HepG2 (cell line): ENCODE measurements around the gene CLMP. TPM values are rescaled to one million over a fixed set of nuclear protein-coding genes. Genes with fewer than 3 reads are reported as not detected.
A peak's percentile ranks its signal among the peaks of the same experiment; 100 is the strongest.

ENCODE experiments used
- AGO2 ChIP-seq: fragments of 200-400 bp; formaldehyde crosslinking; optimal IDR thresholded peaks from 2 replicates; pipeline ENCODE3; 2017; ENCODE audit warnings: mild to moderate bottlenecking, low read depth, low read length, moderate library complexity
- BRCA1 ChIP-seq: sonication (generic); formaldehyde crosslinking; IDR thresholded peaks from 2 replicates; pipeline ENCODE4 v1.4.0; 2020; ENCODE audit warnings: missing genetic modification reagents
- CEBPG ChIP-seq: IDR thresholded peaks from 2 replicates; pipeline ENCODE4 v1.6.1; 2016
- GLI4 ChIP-seq: sonication (generic); formaldehyde crosslinking; IDR thresholded peaks from 2 replicates; pipeline ENCODE4 v1.5.1; 2020; ENCODE audit warnings: missing genetic modification reagents, mild to moderate bottlenecking, moderate library complexity, borderline replicate concordance
- HOXA3 ChIP-seq: sonication (generic); formaldehyde crosslinking; IDR thresholded peaks from 2 replicates; pipeline ENCODE4 v1.5.0; 2020; ENCODE audit warnings: missing genetic modification reagents
- MLXIP ChIP-seq: sonication (generic); formaldehyde crosslinking; IDR thresholded peaks from 2 replicates; pipeline ENCODE4 v1.9.0; 2021; ENCODE audit warnings: missing genetic modification reagents, borderline replicate concordance
- REST ChIP-seq, 2 experiments: IDR thresholded peaks; 2 replicates each; pipeline ENCODE4 v1.6.1; 2011 to 2012; ENCODE audit warnings: low read length in 2 of 2, borderline replicate concordance in 1 of 2, low read depth in 1 of 2, mild to moderate bottlenecking in 1 of 2, moderate library complexity in 1 of 2
- ZNF124 ChIP-seq: sonication (generic); formaldehyde crosslinking; IDR thresholded peaks from 2 replicates; pipeline ENCODE4 v1.4.0; 2020; ENCODE audit warnings: missing genetic modification reagents
- ZNF318 ChIP-seq: sonication (generic); formaldehyde crosslinking; IDR thresholded peaks from 2 replicates; pipeline ENCODE4 v1.4.0; 2020; ENCODE audit warnings: mild to moderate bottlenecking, missing genetic modification reagents
- ZNF564 ChIP-seq: sonication (generic); formaldehyde crosslinking; IDR thresholded peaks from 2 replicates; pipeline ENCODE4 v1.8.1; 2023; ENCODE audit warnings: mild to moderate bottlenecking, missing genetic modification reagents
- ZNF772 ChIP-seq: sonication (generic); formaldehyde crosslinking; IDR thresholded peaks from 2 replicates; pipeline ENCODE4 v1.5.0; 2020; ENCODE audit warnings: mild to moderate bottlenecking, missing genetic modification reagents
- ZNF788 ChIP-seq: sonication (generic); formaldehyde crosslinking; IDR thresholded peaks from 2 replicates; pipeline ENCODE4 v1.5.0; 2020; ENCODE audit warnings: mild to moderate bottlenecking, missing genetic modification reagents, borderline replicate concordance
- polyA plus RNA-seq, 8 experiments: library from polyadenylated mRNA; depleted of rRNA in 3 of 8; stranded (reverse) in 7 of 8; unstranded in 1 of 8; fragments of >200 nt; fragmentation: Illumina TruSeq in 4 of 8; extraction: Trizol in 4 of 8; gene quantifications; 2 replicates each; pipeline versions ENCODE4 v1.2.1 to v1.2.3, GENCODE V29; 2011 to 2016; ENCODE audit warnings: low read depth in 4 of 8, missing spikeins in 1 of 8, mixed read lengths in 1 of 8; ENCODE audit not compliant: insufficient read depth in 1 of 8
- total RNA-seq, 5 experiments: library from RNA; depleted of rRNA; stranded (reverse); fragments of >200 nt; fragmentation: Illumina TruSeq; extraction: Trizol; gene quantifications; 2 replicates each; pipeline ENCODE4 v1.2.3, GENCODE V29; 2016; ENCODE audit warnings: low read depth in 1 of 5

CLMP gene
- total and polyA plus RNA-seq, 2 of the 13 experiments (the other 11 are each of a cell fraction or from before 2014, with no cell fraction given): not detected

GRCh38 chr11:123062892-123063825 lies 131.9 kb downstream of the CLMP start (continued):
- peak in 1 of 2 experiments; percentile 5; a peak in 1 of 4 replicates for TF ChIP-seq REST (IDR thresholded peaks at IDR 0.05; ENCODE audit: borderline replicate concordance in 1 of 2, low read depth in 1 of 2, low read length in 2 of 2)
- peak; percentile 89 for TF ChIP-seq CEBPG (CRISPR knock-in tag)
- 0 out of 2 replicates have a peak, but pooled peaks have one; percentile 62 for TF ChIP-seq GLI4 (CRISPR knock-in tag)
- TF ChIP-seq AGO2: peak; percentile 95
- no peak for TF ChIP-seq ZNF318
- 0 out of 2 replicates have a peak, but pooled peaks have one; percentile 8 for TF ChIP-seq ZNF772
- peak; percentile 83; the same call in 1 of the 2 replicates for TF ChIP-seq BRCA1 (CRISPR knock-in tag)
- TF ChIP-seq ZNF788 (CRISPR knock-in tag): no peak
- no peak for TF ChIP-seq ZNF124 (CRISPR knock-in tag)
- 0 out of 2 replicates have a peak, but pooled peaks have one; percentile 31 for TF ChIP-seq MLXIP (CRISPR knock-in tag)
- TF ChIP-seq HOXA3 (CRISPR knock-in tag): peak; percentile 6; the same call in 1 of the 2 replicates
- 0 out of 2 replicates have a peak, but pooled peaks have one; percentile 25 for TF ChIP-seq ZNF564 (CRISPR knock-in tag)
